Adrenal gland (tissue), 12 donors: Measurements from ENCODE around the gene MSRB2. TPM values are rescaled to one million over a fixed set of nuclear protein-coding genes. Genes with fewer than 3 reads are reported as not detected.

Source experiments
- DNase-seq, 7 donors: peaks; one replicate each; pipeline ENCODE4 v3.0.0-alpha.2; 2019 to 2020
- H3K27ac ChIP-seq, 5 donors: fragments of 200-600 bp; sonication (generic) in 4 of 5; 1 replicate in 3 of 5; 2 replicates in 2 of 5; pipeline versions ENCODE4 v1.5.1 to v1.8.0; 2016 to 2020; ENCODE audit warnings: mild to moderate bottlenecking in 1 of 5
- H3K27me3 ChIP-seq: fragments of 200-600 bp; 2 replicates; pipeline ENCODE4 v1.8.0; 2021
- H3K36me3 ChIP-seq, 2 donors: fragments of 200-600 bp; replicated peaks in 1 of 2; 1 replicate in 1 of 2; 2 replicates in 1 of 2; pipeline versions ENCODE4 v1.5.1 to v1.8.0; 2018 to 2022
- H3K4me1 ChIP-seq, 2 donors: fragments of 200-600 bp; replicated peaks in 1 of 2; 1 replicate in 1 of 2; 2 replicates in 1 of 2; pipeline versions ENCODE4 v1.5.1 to v1.8.0; 2018 to 2021
- H3K4me3 ChIP-seq, 4 donors: fragments of 200-600 bp; sonication (generic) in 3 of 4; one replicate each; pipeline ENCODE4 v1.5.1; 2016 to 2018
- H3K9me3 ChIP-seq, 3 donors: fragments of 200-600 bp; sonication (generic) in 1 of 3; replicated peaks in 1 of 3; 1 replicate in 2 of 3; 2 replicates in 1 of 3; pipeline versions ENCODE4 v1.5.1 to v1.8.0; 2016 to 2021
- CTCF ChIP-seq, 6 experiments: fragments of 450-650 bp in 4 of 6; fragments of 200-600 bp in 2 of 6; sonication (generic) in 1 of 6; IDR thresholded peaks; 1 replicate in 5 of 6; 2 replicates in 1 of 6; pipeline versions ENCODE4 v1.5.1 to v1.8.0; 2016 to 2021; ENCODE audit warnings: antibody characterized with exemption in 6 of 6, mild to moderate bottlenecking in 2 of 6, moderate library complexity in 1 of 6
- POLR2A ChIP-seq, 2 donors: fragments of 450-650 bp; IDR thresholded peaks; one replicate each; pipeline ENCODE4 v1.6.1; 2017; ENCODE audit warnings: antibody characterized with exemption in 2 of 2, mild to moderate bottlenecking in 2 of 2, moderate library complexity in 1 of 2
- WGBS, 4 donors: extraction: QIAGEN DNeasy Blood & Tissue Kit in 2 of 4; methylation state at CpG; one replicate each; pipeline versions ENCODE4 v1.1.5 to v1.1.7; 2013 to 2017; 5-methylcytosine and 5-hydroxymethylcytosine counted together
- intact Hi-C, 2 donors: fragments of 100-400 bp; cut with DNase I; formaldehyde crosslinking; loops; one replicate each; pipeline versions ENCODE4 v1.14.1 to v1.15.0; 2022 to 2023
- polyA plus RNA-seq, 3 donors: library from polyadenylated mRNA; stranded (reverse); fragments of 200-250 nt in 2 of 3; fragments of 350-450 nt in 1 of 3; fragmentation: Illumina TruSeq in 1 of 3; extraction: RNeasy Lipid Tissue Mini Kit (QIAGEN cat#74804) in 1 of 3; gene quantifications; one replicate each; pipeline ENCODE4 v1.2.3, GENCODE V29; 2013 to 2014
- total RNA-seq, 9 donors: library from RNA; depleted of rRNA in 4 of 9; stranded (reverse); fragments of >200 nt in 4 of 9; fragments of 120-200 nt in 1 of 9; fragmentation: NEBNext Ultra II Directional in 1 of 9; extraction: Animal tissue kit (Norgen Biotek cat#: 25700) in 1 of 9; gene quantifications; one replicate each; pipeline versions ENCODE4 v1.1.0 to v1.2.4, GENCODE V29; 2013 to 2023
- donor health status: healthy with polysubstance abuse.
- donor health status: Bipolar disorder and iron deficiency.
- donor health status: DM: yes; HTN: yes; CAD: no.
- donor health status: DM: no; HTN: no; CAD: no.
- donor health status: DM: no; HTN: no; CAD: no.
- donor health status: DM: yes; HTN: yes; CAD: no.

The MSRB2 gene
- total and polyA plus RNA-seq, 12 donors = 17.1 to 78.8 (median 48.5) TPM

- no peak overlapping the region for H3K27ac ChIP-seq
- 82 to 93% (median 90%) methylated on average over 11 of the region's 11 CpGs for WGBS, 4 donors
- no peak for DNase-seq
- peaks cover 0 to 36% of the 10 kb centered on the region in 2 donors for H3K36me3 ChIP-seq
- TF ChIP-seq CTCF (IDR thresholded peaks at IDR 0.05) (no peak), POLR2A (IDR thresholded peaks at IDR 0.05) (no peak)
- intact Hi-C loops = no loop called here
- H3K4me3 ChIP-seq = no peak overlapping the region
- no peaks in the 10 kb centered on the region for H3K4me1 ChIP-seq
- H3K9me3 ChIP-seq = no peaks in the 10 kb centered on the region
- no peaks in the 10 kb centered on the region for H3K27me3 ChIP-seq
These were observed 24.9 kb downstream of the MSRB2 start for GRCh38 chr10:23120001-23120934.

GRCh38 chr10:23121135-23121534, 25.8 kb downstream of the MSRB2 start:
- no peaks in the 10 kb centered on the region for H3K9me3 ChIP-seq
- no peak for TF ChIP-seq POLR2A (IDR thresholded peaks at IDR 0.05)
- no peak for TF ChIP-seq CTCF (IDR thresholded peaks at IDR 0.05)
- H3K4me3 ChIP-seq = no peak overlapping the region
- H3K27ac ChIP-seq = no peak overlapping the region
- intact Hi-C loops = no loop called here
- no peaks in the 10 kb centered on the region for H3K4me1 ChIP-seq
- H3K36me3 ChIP-seq = peaks cover 0 to 31% of the 10 kb centered on the region in 2 donors
- no peak for DNase-seq
- no peaks in the 10 kb centered on the region for H3K27me3 ChIP-seq
- 95 to 97% (median 96%) methylated on average over 5 of the region's 5 CpGs for WGBS, 4 donors

GRCh38 chr10:23136462-23136861, 41.1 kb downstream of the MSRB2 start:
- 89 to 94% (median 93%) methylated on average over 4 of the region's 4 CpGs for WGBS, 4 donors
- no peaks in the 10 kb centered on the region for H3K4me1 ChIP-seq
- no peaks in the 10 kb centered on the region for H3K36me3 ChIP-seq
- H3K9me3 ChIP-seq = no peaks in the 10 kb centered on the region
- H3K27me3 ChIP-seq = no peaks in the 10 kb centered on the region
- no peak for DNase-seq
- intact Hi-C loops = no loop called here
- H3K4me3 ChIP-seq = no peak overlapping the region
- TF ChIP-seq POLR2A (IDR thresholded peaks at IDR 0.05) (no peak), CTCF (IDR thresholded peaks at IDR 0.05) (no peak)
- H3K27ac ChIP-seq = no peak overlapping the region

GRCh38 chr10:23139677-23140076, 44.3 kb downstream of the MSRB2 start:
- Histone ChIP-seq H3K27me3 (no peaks in the 10 kb centered on the region), H3K36me3 (no peaks in the 10 kb centered on the region), H3K9me3 (no peaks in the 10 kb centered on the region), H3K4me3 (no peak overlapping the region), H3K27ac (no peak overlapping the region), H3K4me1 (no peaks in the 10 kb centered on the region)
- intact Hi-C loops = no loop called here
- WGBS, 4 donors = 75 to 88% (median 81%) methylated on average over 1 of the region's 1 CpG
- TF ChIP-seq CTCF (IDR thresholded peaks at IDR 0.05) (no peak), POLR2A (IDR thresholded peaks at IDR 0.05) (no peak)
- DNase-seq = no peak
